ENCODE data around the gene SLC4A2.
"Not testable (repeated sequence)": the region's sequence is repeated elsewhere in the genome, so short reads cannot be mapped to it uniquely, and the experiment has no call there.

Gene SLC4A2

GRCh38 chr7:151059367-151060112 lies at the start of gene SLC4A2:
Gene SLC4A2 (plus strand): TSS chr7:151059589. CDS start chr7:151061988, 2,399 bp downstream.
- Histone ChIP-seq H3K4me1 (ENCODE audit: control insufficient read depth, insufficient read depth, low read length) (peaks cover 43% of the 10 kb centered on the region), H3K27me3 (ENCODE audit: control insufficient read depth, insufficient read depth, low read length) (peaks cover 12% of the 10 kb centered on the region; the same call in 1 of the 2 replicates), H3K9ac (ENCODE audit: low read length) (peak within 1 kb of the TSS; percentile 71), H3K9me3 (ENCODE audit: control insufficient read depth, insufficient read depth, low read depth, low read length) (no peaks in the 10 kb centered on the region), H3K36me3 (ENCODE audit: control insufficient read depth, insufficient read depth, low read length) (peaks cover 3% of the 10 kb centered on the region), H3K4me3 (ENCODE audit: low read depth, low read length) (peak within 1 kb of the TSS; percentile 86), H3K27ac (ENCODE audit: low read depth, low read length) (no peak within 1 kb of the TSS; the same call in 1 of the 2 replicates)

GRCh38 chr7:151010037-151010306 lies 49.4 kb upstream of the SLC4A2 start:
- peak overlapping the region; percentile 39; the same call in 1 of the 2 replicates for H3K4me3 ChIP-seq (ENCODE audit: low read depth, low read length)
- no peaks in the 10 kb centered on the region for H3K36me3 ChIP-seq (ENCODE audit: control insufficient read depth, insufficient read depth, low read length)
- no peaks in the 10 kb centered on the region for H3K27me3 ChIP-seq (ENCODE audit: control insufficient read depth, insufficient read depth, low read length)
- H3K9ac ChIP-seq (ENCODE audit: low read length), result peak overlapping the region; percentile 19
- no peaks in the 10 kb centered on the region for H3K9me3 ChIP-seq (ENCODE audit: control insufficient read depth, insufficient read depth, low read depth, low read length)
- H3K4me1 ChIP-seq (ENCODE audit: control insufficient read depth, insufficient read depth, low read length), result peaks cover 50% of the 10 kb centered on the region
- no peak overlapping the region for H3K27ac ChIP-seq (ENCODE audit: low read depth, low read length)

- Histone ChIP-seq H3K9me3 (ENCODE audit: control insufficient read depth, insufficient read depth, low read depth, low read length) (no peaks in the 10 kb centered on the region), H3K27me3 (ENCODE audit: control insufficient read depth, insufficient read depth, low read length) (no peaks in the 10 kb centered on the region), H3K36me3 (ENCODE audit: control insufficient read depth, insufficient read depth, low read length) (no peaks in the 10 kb centered on the region; the same call in 1 of the 2 replicates), H3K4me1 (ENCODE audit: control insufficient read depth, insufficient read depth, low read length) (peaks cover 50% of the 10 kb centered on the region), H3K4me3 (ENCODE audit: low read depth, low read length) (peak overlapping the region; percentile 39), H3K27ac (ENCODE audit: low read depth, low read length) (peak overlapping the region; percentile 0; the same call in 1 of the 2 replicates), H3K9ac (ENCODE audit: low read length) (peak overlapping the region; percentile 36)
Measured at GRCh38 chr7:151010307-151011096, 48.9 kb upstream of the SLC4A2 start.

- H3K4me3 ChIP-seq (ENCODE audit: low read depth, low read length), result peak overlapping the region; percentile 39; the same call in 1 of the 2 replicates
- H3K9me3 ChIP-seq (ENCODE audit: control insufficient read depth, insufficient read depth, low read depth, low read length), result no peaks in the 10 kb centered on the region
- H3K27ac ChIP-seq (ENCODE audit: low read depth, low read length), result no peak overlapping the region; the same call in 1 of the 2 replicates
Measured at GRCh38 chr7:151011097-151011409, 48.3 kb upstream of the SLC4A2 start.

GRCh38 chr7:151011616-151012015 lies 47.8 kb upstream of the SLC4A2 start:
- H3K4me3 ChIP-seq (ENCODE audit: low read depth, low read length); H3K36me3 ChIP-seq (ENCODE audit: control insufficient read depth, insufficient read depth, low read length); H3K27ac ChIP-seq (ENCODE audit: low read depth, low read length); H3K9me3 ChIP-seq (ENCODE audit: control insufficient read depth, insufficient read depth, low read depth, low read length); H3K9ac ChIP-seq (ENCODE audit: low read length); H3K27me3 ChIP-seq (ENCODE audit: control insufficient read depth, insufficient read depth, low read length): not testable (repeated sequence)
- peaks cover 50% of the 10 kb centered on the region for H3K4me1 ChIP-seq (ENCODE audit: control insufficient read depth, insufficient read depth, low read length)

More at GRCh38 chr7:151011097-151011409, 48.3 kb upstream of the SLC4A2 start:
- Histone ChIP-seq H3K4me1 (ENCODE audit: control insufficient read depth, insufficient read depth, low read length) (peaks cover 50% of the 10 kb centered on the region), H3K9ac (ENCODE audit: low read length) (peak overlapping the region; percentile 36), H3K36me3 (ENCODE audit: control insufficient read depth, insufficient read depth, low read length) (no peaks in the 10 kb centered on the region; the same call in 1 of the 2 replicates), H3K27me3 (ENCODE audit: control insufficient read depth, insufficient read depth, low read length) (no peaks in the 10 kb centered on the region)

GRCh38 chr7:151012031-151012692 lies 47.2 kb upstream of the SLC4A2 start:
- H3K9me3 ChIP-seq (ENCODE audit: control insufficient read depth, insufficient read depth, low read depth, low read length), result no peaks in the 10 kb centered on the region
- H3K27ac ChIP-seq (ENCODE audit: low read depth, low read length), result no peak overlapping the region
- peaks cover 3% of the 10 kb centered on the region for H3K27me3 ChIP-seq (ENCODE audit: control insufficient read depth, insufficient read depth, low read length)
- no peak overlapping the region; the same call in 1 of the 2 replicates for H3K4me3 ChIP-seq (ENCODE audit: low read depth, low read length)
- H3K9ac ChIP-seq (ENCODE audit: low read length), result no peak overlapping the region
- H3K36me3 ChIP-seq (ENCODE audit: control insufficient read depth, insufficient read depth, low read length), result no peaks in the 10 kb centered on the region; the same call in 1 of the 2 replicates
- H3K4me1 ChIP-seq (ENCODE audit: control insufficient read depth, insufficient read depth, low read length), result peaks cover 51% of the 10 kb centered on the region

GRCh38 chr7:151012911-151013347 lies 46.5 kb upstream of the SLC4A2 start:
- Histone ChIP-seq H3K4me1 (ENCODE audit: control insufficient read depth, insufficient read depth, low read length) (peaks cover 51% of the 10 kb centered on the region), H3K9ac (ENCODE audit: low read length) (peak overlapping the region; percentile 14), H3K36me3 (ENCODE audit: control insufficient read depth, insufficient read depth, low read length) (no peaks in the 10 kb centered on the region; the same call in 1 of the 2 replicates), H3K4me3 (ENCODE audit: low read depth, low read length) (peak overlapping the region; percentile 49), H3K27me3 (ENCODE audit: control insufficient read depth, insufficient read depth, low read length) (peaks cover 11% of the 10 kb centered on the region), H3K27ac (ENCODE audit: low read depth, low read length) (no peak overlapping the region), H3K9me3 (ENCODE audit: control insufficient read depth, insufficient read depth, low read depth, low read length) (no peaks in the 10 kb centered on the region)

GRCh38 chr7:151013356-151013732 lies 46.0 kb upstream of the SLC4A2 start:
- Histone ChIP-seq H3K27me3 (ENCODE audit: control insufficient read depth, insufficient read depth, low read length) (peaks cover 15% of the 10 kb centered on the region), H3K4me1 (ENCODE audit: control insufficient read depth, insufficient read depth, low read length) (peaks cover 50% of the 10 kb centered on the region), H3K36me3 (ENCODE audit: control insufficient read depth, insufficient read depth, low read length) (no peaks in the 10 kb centered on the region; the same call in 1 of the 2 replicates), H3K27ac (ENCODE audit: low read depth, low read length) (no peak overlapping the region), H3K4me3 (ENCODE audit: low read depth, low read length) (peak overlapping the region; percentile 64), H3K9me3 (ENCODE audit: control insufficient read depth, insufficient read depth, low read depth, low read length) (no peaks in the 10 kb centered on the region), H3K9ac (ENCODE audit: low read length) (peak overlapping the region; percentile 14)

GRCh38 chr7:151013733-151014497 lies 45.5 kb upstream of the SLC4A2 start:
- H3K27me3 ChIP-seq (ENCODE audit: control insufficient read depth, insufficient read depth, low read length), result peaks cover 20% of the 10 kb centered on the region
- H3K4me3 ChIP-seq (ENCODE audit: low read depth, low read length), result peak overlapping the region; percentile 64
- H3K4me1 ChIP-seq (ENCODE audit: control insufficient read depth, insufficient read depth, low read length), result peaks cover 51% of the 10 kb centered on the region
- H3K27ac ChIP-seq (ENCODE audit: low read depth, low read length), result no peak overlapping the region
- H3K36me3 ChIP-seq (ENCODE audit: control insufficient read depth, insufficient read depth, low read length), result no peaks in the 10 kb centered on the region; the same call in 1 of the 2 replicates
- peak overlapping the region; percentile 44 for H3K9ac ChIP-seq (ENCODE audit: low read length)
- no peaks in the 10 kb centered on the region for H3K9me3 ChIP-seq (ENCODE audit: control insufficient read depth, insufficient read depth, low read depth, low read length)

GRCh38 chr7:151014950-151015349 lies 44.4 kb upstream of the SLC4A2 start:
- Histone ChIP-seq H3K27me3 (ENCODE audit: control insufficient read depth, insufficient read depth, low read length) (peaks cover 31% of the 10 kb centered on the region), H3K9ac (ENCODE audit: low read length) (no peak overlapping the region), H3K9me3 (ENCODE audit: control insufficient read depth, insufficient read depth, low read depth, low read length) (no peaks in the 10 kb centered on the region), H3K4me3 (ENCODE audit: low read depth, low read length) (no peak overlapping the region), H3K27ac (ENCODE audit: low read depth, low read length) (no peak overlapping the region), H3K36me3 (ENCODE audit: control insufficient read depth, insufficient read depth, low read length) (no peaks in the 10 kb centered on the region; the same call in 1 of the 2 replicates), H3K4me1 (ENCODE audit: control insufficient read depth, insufficient read depth, low read length) (peaks cover 54% of the 10 kb centered on the region)
